NCI-H1105 treated with DMSO at 0.1 percent for 48 hours (cell line): ENCODE measurements around the gene SORCS2.
"Not testable (repeated sequence)": the region's sequence is repeated elsewhere in the genome, so short reads cannot be mapped to it uniquely, and the experiment has no call there.

Source experiments
- DNase-seq: peaks from one replicate; lab custom pipeline; 2025; lab: John Stamatoyannopoulos, UW

Gene SORCS2

GRCh38 chr4:7200801-7201200, 8.5 kb downstream of the SORCS2 start:
- no peak for DNase-seq

- DNase-seq, result no peak
Observed at GRCh38 chr4:7201420-7202305, 9.3 kb downstream of the SORCS2 start.

- no peak for DNase-seq
Observed at GRCh38 chr4:7202411-7202810, 10.1 kb downstream of the SORCS2 start.

- DNase-seq, result no peak
Observed at GRCh38 chr4:7204656-7205387, 12.5 kb downstream of the SORCS2 start.

- no peak for DNase-seq
Observed at GRCh38 chr4:7206385-7206784, 14.0 kb downstream of the SORCS2 start.

- DNase-seq, result no peak
Observed at GRCh38 chr4:7206911-7207567, 14.7 kb downstream of the SORCS2 start.

- DNase-seq, result no peak
Observed at GRCh38 chr4:7207628-7208231, 15.4 kb downstream of the SORCS2 start.

GRCh38 chr4:7208509-7209451, 16.4 kb downstream of the SORCS2 start:
- no peak for DNase-seq

GRCh38 chr4:7209699-7210098, 17.4 kb downstream of the SORCS2 start:
- no peak for DNase-seq

- no peak for DNase-seq
Observed at GRCh38 chr4:7210824-7211223, 18.5 kb downstream of the SORCS2 start.

- no peak for DNase-seq
Observed at GRCh38 chr4:7212101-7212674, 19.9 kb downstream of the SORCS2 start.

GRCh38 chr4:7212921-7213320, 20.6 kb downstream of the SORCS2 start:
- no peak for DNase-seq

GRCh38 chr4:7213807-7214206, 21.5 kb downstream of the SORCS2 start:
- DNase-seq, result no peak

GRCh38 chr4:7214359-7214758, 22.0 kb downstream of the SORCS2 start:
- DNase-seq, result no peak

GRCh38 chr4:7215187-7215586, 22.8 kb downstream of the SORCS2 start:
- DNase-seq, result not testable (repeated sequence)

GRCh38 chr4:7217039-7217438, 24.7 kb downstream of the SORCS2 start:
- no peak for DNase-seq

GRCh38 chr4:7217474-7218321, 25.4 kb downstream of the SORCS2 start:
- no peak for DNase-seq

GRCh38 chr4:7218686-7219085, 26.3 kb downstream of the SORCS2 start:
- DNase-seq, result no peak

- DNase-seq, result no peak
Observed at GRCh38 chr4:7222521-7222920, 30.2 kb downstream of the SORCS2 start.

- DNase-seq, result no peak
Observed at GRCh38 chr4:7223541-7223940, 31.2 kb downstream of the SORCS2 start.
